ENCODE data around the gene LRRC52. TPM values are rescaled to one million over a fixed set of nuclear protein-coding genes. Genes with fewer than 3 reads are reported as not detected.

The LRRC52 gene
- polyA plus RNA-seq, 4 donors: 0.13 TPM; not detected in 3

DNA sequence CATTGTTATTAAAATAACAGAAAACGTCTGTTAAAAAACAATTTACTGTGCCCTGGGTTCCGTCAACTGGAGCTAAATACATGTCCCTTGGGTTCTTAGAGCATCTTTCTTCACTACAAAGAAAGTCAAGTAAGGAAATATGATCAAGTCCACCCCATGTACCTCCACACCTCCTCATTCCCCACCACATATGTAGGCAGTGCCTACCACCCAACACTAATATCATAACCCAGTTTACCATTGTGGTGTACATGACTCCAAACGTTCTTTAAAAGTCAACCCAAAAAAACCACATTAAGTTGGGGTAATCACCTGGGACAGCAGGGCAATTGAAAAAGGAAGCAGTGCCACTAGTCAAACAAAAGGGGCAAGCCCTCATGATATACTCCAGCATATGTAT is 7.8 kb upstream of the LRRC52 start:
- DNase-seq (ENCODE audit: low read depth in 4 of 4, low spot score in 3 of 4): no peak

DNA sequence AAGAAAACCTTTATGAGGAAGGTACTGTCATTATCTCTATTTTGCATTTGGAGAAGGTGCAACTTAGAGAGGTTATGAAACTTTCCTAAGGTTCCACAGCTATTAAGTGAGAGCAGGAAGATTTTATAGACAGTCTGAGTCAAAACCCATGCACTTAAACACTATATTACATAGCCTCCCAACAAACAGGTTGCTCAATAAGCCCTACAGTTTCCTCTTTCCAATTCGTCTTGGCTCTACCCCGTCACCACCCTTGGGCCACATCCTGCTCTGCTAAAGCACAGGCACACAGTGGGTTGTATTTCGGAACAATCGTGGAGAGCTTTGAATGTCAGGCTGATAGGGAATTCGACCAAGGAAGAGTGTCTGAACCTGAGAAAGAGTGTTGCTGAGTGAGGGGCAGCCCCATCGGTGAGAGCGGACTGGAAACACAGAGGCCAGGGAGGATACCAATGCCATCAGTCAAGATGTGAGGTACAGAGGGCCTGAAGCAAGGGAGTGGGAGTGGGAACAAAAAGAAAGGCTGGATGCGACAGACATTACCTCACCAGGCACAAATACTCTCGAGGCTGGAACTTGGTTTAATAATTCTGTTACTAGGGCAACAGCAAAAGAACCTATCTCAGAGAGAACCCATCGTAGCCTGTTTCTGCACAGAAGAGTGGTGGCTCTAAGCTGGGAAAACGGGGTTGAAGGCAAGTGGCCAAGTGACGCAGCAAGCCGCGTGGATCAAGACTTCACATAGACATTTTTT is 6.3 kb upstream of the LRRC52 start:
- no peak for DNase-seq (ENCODE audit: low read depth in 4 of 4, low spot score in 3 of 4)

DNA sequence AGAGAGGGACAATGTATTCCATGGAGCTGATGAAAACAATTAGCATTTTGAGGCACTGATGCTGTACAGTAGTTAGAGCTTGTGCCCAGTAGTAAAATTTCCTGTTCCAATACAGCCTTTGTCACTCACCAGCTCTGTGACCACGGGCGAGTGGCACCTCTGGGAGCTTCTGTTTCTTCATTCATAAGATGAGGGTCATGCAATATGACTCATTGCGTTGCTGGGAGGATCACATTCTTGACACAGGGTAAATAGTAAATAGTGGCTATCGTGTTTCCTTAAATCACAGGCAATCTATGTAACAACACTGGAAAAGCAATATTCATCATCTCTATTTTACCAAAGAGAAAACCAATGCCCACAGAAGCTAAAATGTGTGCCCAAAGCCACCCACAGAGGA is 4.5 kb upstream of the LRRC52 start:
- DNase-seq (ENCODE audit: low read depth in 4 of 4, low spot score in 3 of 4): no peak

DNA sequence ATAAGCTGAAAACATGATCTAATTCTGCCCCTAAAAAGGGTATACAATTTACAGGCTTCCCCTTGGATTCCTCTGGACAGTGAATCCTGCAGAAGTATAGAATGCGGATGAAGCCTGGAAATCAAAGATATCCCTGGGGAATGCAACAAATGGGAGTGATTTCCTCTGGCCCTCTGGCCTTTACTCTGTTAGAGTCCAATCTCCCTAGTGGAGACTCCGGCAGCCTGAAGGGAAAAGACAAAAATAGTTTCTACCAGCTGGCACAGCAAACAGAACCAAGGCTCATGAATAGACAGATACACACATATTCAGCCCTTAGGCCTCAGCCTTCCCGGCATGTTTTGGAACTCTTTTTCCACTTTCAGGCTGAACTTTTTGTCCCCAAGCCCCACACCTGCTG is 3.9 kb upstream of the LRRC52 start:
- DNase-seq (ENCODE audit: low read depth in 4 of 4, low spot score in 3 of 4): no peak

DNA sequence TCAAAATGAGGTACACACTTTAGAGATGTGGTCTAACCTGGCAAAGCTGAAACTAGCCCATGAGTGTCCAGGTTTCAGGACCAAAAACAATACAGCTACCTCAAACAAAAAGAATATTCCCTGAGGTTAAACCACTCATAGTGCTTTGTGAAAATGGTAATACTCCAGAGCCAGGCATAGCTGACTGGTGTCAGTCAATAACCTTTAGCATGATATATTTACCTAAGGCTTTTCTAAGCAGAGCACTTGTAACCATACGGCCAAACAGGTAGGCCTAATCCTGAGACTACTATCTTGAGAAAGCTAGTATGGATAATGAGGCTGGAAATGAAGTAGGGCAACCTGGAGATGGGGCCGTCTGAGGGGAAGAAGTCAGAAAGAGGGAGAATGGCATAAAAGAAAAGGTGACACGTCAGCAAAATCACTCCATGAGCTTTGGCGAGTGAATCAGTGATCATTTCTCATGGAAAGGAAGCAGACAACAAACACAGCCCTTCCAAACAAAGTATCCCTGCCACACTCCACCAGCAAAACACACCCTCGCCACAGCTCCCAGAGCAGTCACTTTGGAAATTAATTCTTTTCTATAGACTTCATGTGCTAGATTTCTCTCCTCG is 1.7 kb upstream of the LRRC52 start:
- DNase-seq (ENCODE audit: low read depth in 4 of 4, low spot score in 3 of 4): no peak

DNA sequence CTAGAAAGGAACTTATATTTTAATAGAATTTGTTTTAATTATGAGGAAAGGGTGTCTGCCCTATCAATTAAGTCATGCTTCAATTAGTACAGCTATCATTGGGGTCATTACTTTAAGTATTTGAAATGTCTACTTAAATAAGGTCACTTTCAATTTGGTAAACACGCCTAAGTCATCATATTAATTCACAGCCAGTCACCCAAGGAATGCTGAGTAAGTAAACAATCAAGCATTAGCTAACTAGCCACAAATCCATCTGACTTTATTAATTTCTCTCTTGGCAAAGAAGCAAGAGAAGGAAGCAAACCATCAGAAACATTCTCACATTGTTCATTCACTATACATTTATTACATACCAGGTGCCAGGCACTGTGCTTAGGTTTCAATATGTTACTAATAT is 1.2 kb upstream of the LRRC52 start:
- no peak for DNase-seq (ENCODE audit: low read depth in 4 of 4, low spot score in 3 of 4)

DNA sequence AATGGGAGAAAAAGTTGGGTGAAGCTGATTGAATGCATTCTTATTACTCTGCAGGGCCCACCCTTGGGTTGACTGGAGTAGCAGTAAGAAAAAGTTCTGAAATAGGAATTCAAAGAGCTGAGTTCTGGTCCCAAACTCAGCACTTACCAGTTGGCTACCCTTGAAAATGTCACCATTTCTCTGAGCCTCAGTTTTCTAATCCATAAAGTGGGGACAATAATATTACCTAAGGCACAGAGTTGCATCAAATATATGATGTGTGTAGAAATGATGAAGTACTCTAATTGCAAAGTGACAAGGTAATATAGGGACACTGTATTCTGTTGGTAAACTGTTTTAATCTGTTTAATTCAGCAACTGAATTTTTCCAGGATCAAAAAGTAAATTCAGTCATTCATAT is 1.2 kb downstream of the LRRC52 start:
- no peak for DNase-seq (ENCODE audit: low read depth in 4 of 4, low spot score in 3 of 4)

DNA sequence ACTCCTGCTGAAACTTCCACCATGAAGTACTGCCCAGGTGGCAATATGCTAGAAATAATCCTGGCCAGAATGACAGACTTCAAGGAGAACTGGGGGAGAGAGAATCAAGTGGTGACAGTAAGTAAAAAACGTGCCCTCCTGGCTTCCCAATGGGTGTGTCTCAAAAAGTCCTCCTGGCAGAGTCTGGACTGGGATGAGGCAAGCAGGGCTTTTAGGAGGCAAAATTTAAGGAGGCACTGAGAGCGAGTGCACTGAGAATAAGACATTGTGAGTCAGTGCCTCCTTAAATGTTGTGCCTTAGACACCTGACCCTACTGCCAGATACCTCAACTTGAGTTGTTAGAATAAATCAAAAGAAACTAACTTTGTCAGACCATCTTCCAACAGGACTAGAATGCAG is 2.2 kb downstream of the LRRC52 start:
- no peak for DNase-seq (ENCODE audit: low read depth in 4 of 4, low spot score in 3 of 4)

DNA sequence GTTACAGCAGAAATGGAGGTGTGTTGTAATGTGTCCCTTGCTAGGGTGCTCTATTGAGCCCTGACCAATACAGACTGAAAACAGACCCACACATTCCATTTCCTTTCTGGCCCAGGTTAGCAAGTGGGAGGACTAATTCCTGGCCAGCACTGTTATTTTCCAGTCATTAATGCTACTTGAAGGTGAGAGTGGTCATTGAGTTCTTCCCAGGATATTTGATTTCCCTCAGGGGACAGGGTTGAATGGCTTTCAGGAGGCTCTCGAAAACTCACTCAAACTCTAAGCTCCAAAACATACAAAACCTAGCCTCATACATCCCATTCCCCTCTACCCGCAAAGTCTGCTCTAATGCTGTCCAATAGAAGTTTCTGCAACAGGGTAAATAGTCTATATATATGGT is 6.2 kb downstream of the LRRC52 start:
- no peak for DNase-seq (ENCODE audit: low read depth in 4 of 4, low spot score in 3 of 4)

DNA sequence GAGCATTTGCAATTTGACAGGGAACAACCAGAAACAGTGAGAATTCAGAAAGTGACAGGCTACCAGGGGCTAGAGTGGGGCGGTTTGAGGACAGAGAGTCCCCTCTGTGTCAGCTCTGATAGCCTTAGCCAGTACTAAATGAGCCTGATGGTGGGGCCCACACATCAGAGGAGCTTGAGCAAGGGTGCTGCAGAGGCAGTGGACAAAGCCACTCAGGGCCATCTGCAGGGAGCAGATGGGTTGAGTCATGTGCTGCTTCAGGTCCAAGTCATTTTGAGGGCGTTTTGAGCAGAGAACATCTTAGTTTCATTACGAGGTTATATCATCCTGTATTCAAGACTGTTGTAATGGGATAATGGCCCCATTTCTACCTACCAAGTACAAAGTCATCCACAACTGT is 7.7 kb downstream of the LRRC52 start:
- DNase-seq (ENCODE audit: low read depth in 4 of 4, low spot score in 3 of 4): no peak

DNA sequence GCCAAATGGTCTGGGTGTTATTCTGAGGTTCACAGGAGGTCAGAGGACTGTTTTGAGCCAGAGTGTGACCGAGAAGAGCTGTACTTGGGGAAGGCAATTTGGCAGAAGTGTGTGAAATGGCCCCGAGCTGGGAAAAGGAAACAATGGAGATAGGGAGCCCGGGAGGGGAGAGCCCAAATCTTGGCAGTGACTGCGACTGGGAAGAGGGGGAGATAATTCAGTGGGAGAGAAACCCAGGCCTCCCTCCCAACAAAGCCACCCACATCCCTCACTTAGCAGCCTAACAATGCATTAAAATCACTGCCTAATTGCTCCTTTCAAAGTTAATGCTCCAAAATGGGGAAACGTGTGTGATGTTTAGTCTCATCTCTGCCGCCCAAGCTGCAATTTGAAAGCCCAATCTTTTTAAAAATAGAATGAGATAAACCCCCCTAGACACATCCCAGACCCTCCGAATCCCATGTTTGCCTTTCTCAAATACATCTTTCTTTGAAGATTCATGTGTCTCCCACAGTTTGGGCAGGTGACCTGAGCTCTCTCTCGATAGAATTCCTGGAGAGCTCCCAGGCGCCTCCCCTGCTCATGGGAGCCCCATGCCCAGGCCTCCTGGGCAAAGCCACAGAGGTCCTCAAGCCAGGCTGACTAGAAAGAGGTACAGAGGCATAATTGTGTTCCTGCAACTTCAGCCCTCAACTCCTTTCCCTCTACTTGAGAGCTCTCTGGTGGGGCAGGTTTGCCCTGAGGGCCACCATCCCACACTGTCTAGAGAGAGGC is 17.3 kb downstream of the LRRC52 start:
- no peak for DNase-seq (ENCODE audit: low read depth in 4 of 4, low spot score in 3 of 4)

DNA sequence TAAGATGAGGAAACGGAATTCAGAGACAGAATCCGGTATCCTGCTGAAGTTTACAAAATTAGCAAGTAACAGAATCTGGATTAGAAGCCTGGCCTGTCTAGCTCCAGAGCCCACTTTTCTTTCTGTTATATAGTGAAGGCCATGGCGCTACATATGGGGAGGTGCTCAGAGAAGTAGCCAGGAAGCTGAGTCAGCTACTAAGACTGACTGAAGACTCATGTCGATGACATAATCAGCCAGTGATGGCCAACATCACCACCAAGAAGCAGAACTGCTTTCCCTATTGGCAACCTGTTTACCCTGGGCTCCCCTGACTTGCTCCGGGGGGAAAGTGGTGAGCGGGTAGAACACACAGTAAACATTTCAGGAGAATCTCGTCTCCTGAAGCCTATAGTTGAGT is 18.8 kb downstream of the LRRC52 start:
- no peak for DNase-seq (ENCODE audit: low read depth in 4 of 4, low spot score in 3 of 4)

DNA sequence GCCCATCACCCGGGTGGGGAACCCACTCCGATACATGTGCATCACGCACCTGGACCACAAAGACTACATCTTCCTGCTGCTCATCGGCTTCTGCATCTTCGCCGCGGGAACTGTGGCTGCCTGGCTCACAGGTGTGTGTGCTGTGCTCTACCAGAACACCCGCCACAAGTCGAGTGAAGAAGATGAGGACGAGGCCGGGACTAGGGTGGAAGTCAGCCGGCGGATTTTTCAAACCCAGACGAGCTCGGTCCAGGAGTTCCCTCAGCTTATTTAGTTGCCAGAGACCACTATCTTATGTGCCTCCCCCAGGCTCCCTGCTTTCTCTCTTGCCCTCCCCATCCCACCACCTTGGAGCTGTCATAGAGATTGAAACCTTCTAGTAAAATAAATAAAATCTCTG is 19.8 kb downstream of the LRRC52 start:
- DNase-seq (ENCODE audit: low read depth in 4 of 4, low spot score in 3 of 4): no peak

DNA sequence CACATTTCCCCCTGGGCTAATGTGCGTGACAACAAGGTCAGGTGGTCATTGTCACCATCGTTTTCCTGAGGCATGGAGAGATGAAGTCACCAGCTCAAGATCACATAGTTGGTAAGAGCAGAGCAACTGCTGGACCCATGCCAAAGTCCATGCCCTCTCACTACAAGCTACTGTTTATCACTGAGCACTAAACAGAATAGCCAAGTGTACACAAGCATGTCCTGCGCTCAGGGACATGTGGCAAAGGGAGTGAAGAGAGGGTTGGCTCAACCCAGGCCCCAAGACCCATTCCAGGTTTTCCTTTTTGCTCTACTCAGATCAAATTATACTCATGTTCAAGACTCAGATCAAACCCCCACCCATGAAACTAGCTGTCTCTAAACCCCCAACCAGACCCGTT is 20.8 kb downstream of the LRRC52 start:
- no peak for DNase-seq (ENCODE audit: low read depth in 4 of 4, low spot score in 3 of 4)

DNA sequence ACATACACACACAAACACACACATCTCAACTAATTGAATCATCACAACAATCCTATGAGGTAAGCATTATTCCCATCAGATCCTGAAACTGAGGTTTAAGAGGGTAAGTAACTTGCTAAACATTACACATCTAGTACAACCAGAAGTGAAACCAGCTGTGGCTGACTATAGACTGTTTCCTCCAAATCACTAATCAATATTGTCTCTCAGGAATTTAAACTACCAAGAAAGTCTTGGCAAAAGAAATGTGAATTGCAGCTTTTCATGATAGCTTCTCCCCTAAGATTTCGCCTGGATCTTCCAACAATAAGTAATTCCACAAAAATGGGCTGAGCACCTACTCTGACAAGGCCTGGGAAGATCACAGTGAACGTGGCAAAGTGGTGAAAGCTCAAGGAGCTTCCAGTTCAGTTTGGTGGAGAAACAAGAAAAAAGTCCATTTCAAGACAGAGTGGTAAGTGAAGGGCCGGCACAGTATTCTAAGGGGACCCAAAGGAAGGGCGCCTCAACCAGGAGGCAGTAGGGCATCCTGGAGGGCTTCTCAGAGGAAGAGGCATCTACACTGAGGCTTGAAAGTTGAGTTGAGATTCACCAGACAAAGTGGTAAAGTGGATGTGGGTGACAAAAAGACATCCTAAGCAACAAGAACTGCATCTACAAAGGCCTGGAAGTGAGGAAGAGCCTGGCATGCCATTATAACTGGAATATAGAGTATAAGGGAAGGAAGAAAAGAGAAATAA is 22.1 kb downstream of the LRRC52 start:
- no peak for DNase-seq (ENCODE audit: low read depth in 4 of 4, low spot score in 3 of 4)

DNA sequence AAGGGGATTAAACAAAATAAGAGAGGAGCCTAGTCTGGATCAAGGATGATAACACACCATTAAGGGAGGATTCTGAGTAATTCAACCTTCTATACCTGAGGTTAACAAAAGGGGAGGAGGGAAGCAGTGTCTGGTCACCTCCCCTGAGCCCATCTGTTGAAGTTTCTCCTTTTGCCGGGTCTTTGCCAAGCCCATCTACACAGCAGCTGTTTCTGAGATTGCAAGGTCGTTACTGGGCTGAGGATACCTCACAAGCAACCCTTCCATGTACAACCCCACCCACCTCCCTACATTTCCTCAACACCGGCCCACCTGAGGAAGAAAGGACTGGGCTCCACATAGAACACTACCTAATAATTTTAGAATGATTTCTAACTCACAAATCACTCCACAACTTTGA is 26.3 kb downstream of the LRRC52 start:
- no peak for DNase-seq (ENCODE audit: low read depth in 4 of 4, low spot score in 3 of 4)

DNA sequence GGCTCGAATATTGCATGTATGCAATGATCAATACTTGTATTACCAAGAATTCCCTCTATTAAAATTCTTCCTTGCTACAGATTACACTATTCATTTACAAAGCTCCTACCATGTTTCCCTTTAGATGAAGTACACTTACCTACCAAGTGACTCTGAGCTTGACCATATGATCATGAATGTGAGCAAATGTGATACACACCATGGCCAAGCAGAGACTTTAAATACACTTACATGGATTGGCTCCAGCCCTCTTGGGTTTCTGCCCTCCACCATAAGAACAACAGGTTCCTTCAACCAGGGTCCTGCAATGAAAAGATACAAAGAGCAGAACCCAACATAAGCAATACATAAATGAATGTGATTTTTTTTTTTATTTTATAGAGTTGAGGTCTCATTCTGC is 30.0 kb downstream of the LRRC52 start:
- no peak for DNase-seq (ENCODE audit: low read depth in 4 of 4, low spot score in 3 of 4)

DNA sequence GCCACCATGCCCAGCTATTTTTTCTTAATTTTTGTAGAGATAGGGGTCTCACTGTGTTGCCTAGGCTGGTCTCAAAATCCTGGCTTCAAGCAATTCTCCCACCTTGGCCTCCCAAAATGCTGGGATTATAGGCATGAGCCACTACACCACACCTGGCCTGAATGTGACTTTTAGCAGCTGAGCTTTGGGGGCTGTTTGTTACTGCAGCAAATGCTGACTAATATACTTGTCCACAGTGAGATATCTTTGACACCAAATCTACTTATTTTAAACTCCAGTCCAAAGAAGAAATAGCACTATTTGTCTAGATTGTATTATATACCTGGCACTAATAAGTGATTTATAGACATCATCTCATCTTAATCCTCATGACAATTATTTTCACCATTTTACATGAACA is 30.5 kb downstream of the LRRC52 start:
- no peak for DNase-seq (ENCODE audit: low read depth in 4 of 4, low spot score in 3 of 4)

DNA sequence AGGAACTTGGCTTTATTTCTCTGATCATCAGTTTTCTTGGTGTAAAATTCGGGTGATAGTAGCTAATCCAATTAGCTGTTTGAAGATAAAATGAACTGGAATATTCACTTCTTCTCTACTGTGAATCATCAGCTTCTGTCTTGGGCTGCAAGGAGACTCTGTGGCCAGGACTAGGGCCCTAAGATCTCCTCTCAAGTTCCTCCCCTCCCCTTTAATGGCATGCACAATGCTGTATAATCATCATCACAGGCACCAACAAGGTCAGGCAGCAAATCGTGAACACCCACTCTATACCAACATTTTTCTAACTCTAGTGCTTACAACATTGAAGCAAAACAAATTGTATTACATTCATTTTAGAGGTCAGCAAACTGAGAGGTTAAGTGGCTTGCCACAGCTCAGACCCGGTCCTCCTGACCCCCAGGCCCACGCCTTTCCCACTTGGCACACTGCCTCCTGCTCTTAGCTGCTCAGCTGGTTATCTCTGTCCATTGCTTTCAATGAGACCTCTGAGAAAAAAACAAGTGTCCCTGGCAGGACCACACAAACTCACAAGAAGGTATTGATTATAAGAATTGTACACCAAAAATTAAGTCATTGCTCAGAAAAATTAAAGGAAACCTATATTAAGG is 31.8 kb downstream of the LRRC52 start:
- no peak for DNase-seq (ENCODE audit: low read depth in 4 of 4, low spot score in 3 of 4)

DNA sequence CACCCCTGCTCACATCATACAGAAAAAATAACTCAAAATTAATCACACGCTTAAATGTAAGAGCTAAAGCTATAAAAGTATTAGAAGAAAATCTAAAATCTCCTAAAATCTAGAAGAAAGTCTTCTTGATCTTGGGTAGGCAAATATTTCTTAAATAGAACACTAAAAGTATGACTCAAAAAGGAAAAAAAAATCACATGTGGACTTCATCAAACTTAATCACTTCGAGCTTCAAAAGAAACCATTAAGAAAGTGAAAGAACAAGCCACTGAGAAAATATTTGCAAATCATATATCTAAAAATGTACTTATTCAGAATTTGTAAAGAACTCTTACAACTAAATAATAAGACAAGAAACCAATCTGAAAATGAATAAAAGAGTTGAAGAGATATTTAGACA is 32.7 kb downstream of the LRRC52 start:
- DNase-seq (ENCODE audit: low read depth in 4 of 4, low spot score in 3 of 4): no peak

DNA sequence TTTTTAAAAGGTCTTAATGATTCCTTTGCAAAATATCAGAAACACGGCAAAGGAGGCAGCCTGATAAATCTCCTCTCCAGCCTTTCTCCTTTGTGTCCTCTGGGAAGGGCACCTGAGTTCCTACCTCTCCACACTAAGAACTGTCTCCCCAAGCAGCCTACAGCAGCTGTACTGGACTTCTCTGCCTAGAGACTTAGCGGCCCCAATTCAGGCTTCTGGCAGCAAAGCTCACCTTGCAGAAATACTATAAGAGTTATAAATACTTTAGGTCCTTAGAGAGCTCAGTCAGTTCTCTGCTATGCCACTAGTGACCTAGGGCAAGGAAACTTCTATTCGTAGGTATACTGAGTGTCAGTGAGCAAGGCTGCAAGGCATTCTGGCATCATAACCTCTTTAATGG is 33.9 kb downstream of the LRRC52 start:
- DNase-seq (ENCODE audit: low read depth in 4 of 4, low spot score in 3 of 4): no peak
